ENCODE data around the gene ANKRD27. TPM values are rescaled to one million over a fixed set of nuclear protein-coding genes. Genes with fewer than 3 reads are reported as not detected.
"Not testable (repeated sequence)": the region's sequence is repeated elsewhere in the genome, so short reads cannot be mapped to it uniquely, and the experiment has no call there.

Gene ANKRD27
- total RNA-seq, 1 experiment from 2014 or later: 21.8 TPM

GRCh38 chr19:32605544-32605943 lies 69.4 kb downstream of the ANKRD27 start:
- no peak for DNase-seq (ENCODE audit: low read depth)

DNA sequence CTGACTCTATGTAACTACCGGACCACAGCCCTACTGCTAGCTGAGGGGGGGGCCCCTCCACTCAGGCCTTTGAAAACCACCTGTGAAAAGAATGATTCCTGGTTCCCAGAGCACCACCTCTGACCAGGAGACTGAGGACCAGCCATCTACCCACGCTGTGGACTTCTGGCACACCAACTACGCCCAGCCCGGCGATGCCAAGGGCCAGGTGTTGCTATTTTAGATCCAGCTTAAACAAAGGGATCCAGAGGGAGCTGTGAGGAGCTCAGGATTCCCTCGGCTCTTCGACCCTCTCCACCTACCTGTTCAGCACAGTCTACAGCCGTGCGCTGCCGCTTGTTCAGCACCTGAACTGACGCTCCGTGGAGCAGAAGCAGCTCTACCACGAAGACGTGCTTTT lies 71.0 kb downstream of the ANKRD27 start:
- DNase-seq (ENCODE audit: low read depth): no peak

GRCh38 chr19:32599736-32600157 lies 75.2 kb downstream of the ANKRD27 start:
- peak; percentile 52 for DNase-seq (ENCODE audit: low read depth)

DNA sequence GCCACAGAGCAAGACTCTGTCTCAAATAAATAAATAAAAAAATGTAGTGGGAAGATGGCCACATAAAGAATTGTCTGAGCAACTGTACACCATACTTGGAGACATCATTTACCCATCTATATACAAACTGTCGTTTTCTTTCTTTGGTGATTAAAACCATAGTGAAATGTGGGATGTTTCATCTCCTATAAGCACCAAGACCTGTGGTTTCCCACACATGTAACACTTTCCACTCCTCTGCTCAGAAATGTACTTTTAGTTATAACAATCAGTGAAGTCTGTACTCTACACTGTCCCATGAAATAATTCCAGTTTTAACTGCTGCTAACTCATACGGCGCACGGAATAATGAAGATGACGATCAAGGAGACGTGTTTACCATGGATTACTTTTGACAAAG lies 75.7 kb downstream of the ANKRD27 start:
- DNase-seq (ENCODE audit: low read depth): no peak

- DNase-seq (ENCODE audit: low read depth): no peak
Measured at GRCh38 chr19:32598022-32598421, 77.0 kb downstream of the ANKRD27 start.

GRCh38 chr19:32595491-32595890 lies 79.5 kb downstream of the ANKRD27 start:
- DNase-seq (ENCODE audit: low read depth): no peak

GRCh38 chr19:32594021-32594420 lies 81.0 kb downstream of the ANKRD27 start:
- no peak for DNase-seq (ENCODE audit: low read depth)

GRCh38 chr19:32587747-32588504 lies 87.1 kb downstream of the ANKRD27 start:
- not testable (repeated sequence) for DNase-seq (ENCODE audit: low read depth)

DNA sequence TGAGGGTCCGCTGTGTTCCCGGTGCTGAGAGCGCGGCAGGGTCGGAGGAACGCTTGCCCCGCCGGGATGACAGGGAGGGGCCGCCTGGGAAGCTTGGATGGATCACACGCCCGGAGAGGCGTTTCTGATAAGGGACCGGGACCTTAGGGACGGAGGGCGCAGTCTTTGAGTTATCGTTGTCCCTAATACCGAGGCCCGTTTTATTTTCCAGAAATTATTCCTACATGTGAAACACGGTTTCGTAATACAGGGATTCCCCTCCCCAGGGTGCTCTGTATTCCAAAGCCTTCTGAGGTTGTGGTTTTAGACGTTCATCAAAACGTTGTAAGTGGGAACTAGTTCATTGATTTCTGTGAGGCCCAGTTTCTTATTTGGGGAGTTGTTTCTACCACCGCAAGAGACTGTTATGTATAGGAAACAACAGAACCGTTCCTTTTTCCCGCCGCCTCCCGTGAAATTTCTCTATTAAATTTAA lies 93.2 kb downstream of the ANKRD27 start:
- DNase-seq (ENCODE audit: low read depth): peak; percentile 25

DNA sequence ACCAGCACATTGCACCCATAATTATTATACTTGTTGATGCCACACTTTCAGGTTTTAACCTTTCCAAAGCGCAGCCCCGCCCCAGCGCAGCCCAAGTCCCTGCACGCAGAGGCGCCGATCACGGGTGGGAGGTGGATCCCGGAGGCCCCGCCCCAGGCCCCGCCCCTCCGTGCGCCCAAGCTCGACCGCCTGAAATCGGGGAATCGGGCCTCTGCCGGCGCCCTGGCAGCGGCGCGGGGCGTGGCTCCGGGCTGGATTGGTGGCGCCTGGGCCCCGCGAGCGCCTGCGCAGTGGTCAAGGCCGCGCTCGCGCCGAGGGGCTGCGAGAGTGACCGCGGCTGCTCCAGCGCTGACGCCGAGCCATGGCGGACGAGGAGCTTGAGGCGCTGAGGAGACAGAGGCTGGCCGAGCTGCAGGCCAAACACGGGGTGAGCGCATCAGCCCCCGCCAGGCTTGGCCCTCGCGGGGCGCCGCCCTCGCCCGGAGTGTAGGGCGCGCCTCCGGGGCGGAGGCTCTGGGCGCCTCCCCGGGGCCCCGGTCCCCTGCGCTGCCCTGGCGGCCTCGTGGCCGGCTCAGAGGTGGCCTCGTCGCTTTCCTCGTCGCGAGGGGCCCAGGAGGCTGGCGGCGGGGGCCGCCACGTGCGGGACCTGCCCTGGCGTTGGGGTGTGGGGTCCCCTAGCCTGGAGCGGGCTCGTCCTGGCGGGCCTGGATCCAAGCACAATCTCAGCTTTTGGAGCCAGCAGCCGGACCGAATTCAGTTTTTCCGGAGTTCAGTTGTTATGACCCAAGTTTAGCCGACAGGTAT lies 93.9 kb downstream of the ANKRD27 start, which contains the start of gene PDCD5:
Gene PDCD5, plus strand, starts transcription at position 290 of the 804 bp plus-strand sequence. Its CDS starts 72 bp downstream, at position 362.
- peak; percentile 90 for DNase-seq (ENCODE audit: low read depth)

DNA sequence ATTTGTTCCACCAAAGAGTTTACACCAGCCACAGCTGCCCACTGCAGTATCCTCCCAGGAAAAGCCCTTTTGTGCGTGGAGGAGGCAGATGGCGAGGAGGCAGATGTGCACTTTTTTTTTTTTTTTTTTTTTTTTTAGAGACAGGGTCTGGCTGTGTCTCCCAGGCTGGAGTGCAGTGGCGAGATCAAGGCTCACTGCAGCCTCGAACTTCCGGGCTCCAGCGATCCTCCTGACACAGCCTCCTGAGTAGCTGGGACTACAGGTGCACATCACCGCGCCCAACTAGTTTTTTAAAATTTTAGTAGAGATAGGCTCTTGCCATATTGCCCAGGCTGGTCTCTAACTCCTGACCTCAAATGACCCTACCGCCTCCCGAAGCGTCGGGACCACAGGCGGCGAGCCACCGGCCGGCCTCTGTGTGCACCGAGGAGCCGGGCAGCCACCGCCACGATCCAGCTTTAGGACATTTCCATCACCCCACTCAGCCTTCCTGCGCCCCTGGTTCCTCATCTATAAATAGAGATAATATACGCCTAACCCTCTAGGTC lies 94.6 kb downstream of the ANKRD27 start:
- DNase-seq (ENCODE audit: low read depth): no peak

DNA sequence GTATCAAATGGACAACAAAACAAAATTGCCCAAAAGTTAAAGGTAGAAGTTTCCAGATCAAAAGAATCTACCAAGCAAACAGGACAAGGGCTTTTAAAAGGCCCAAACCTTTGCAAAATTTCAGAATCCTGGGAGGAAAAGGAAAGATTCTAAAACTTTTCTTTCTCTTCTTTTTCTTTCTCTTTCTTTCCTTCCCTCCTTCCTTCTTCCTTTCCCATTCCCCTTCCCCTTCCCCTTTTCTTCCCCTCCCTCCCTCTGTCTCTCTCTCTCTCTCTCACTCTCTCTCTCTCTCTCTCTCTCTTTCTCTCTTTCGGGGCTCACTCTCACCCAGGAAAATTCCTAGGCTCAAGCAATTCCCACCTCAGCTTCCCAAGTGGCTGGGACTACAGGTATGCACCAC lies 98.2 kb downstream of the ANKRD27 start:
- no peak for DNase-seq (ENCODE audit: low read depth)

- no peak for DNase-seq (ENCODE audit: low read depth)
Measured at GRCh38 chr19:32573492-32573794, 101.5 kb downstream of the ANKRD27 start.

GRCh38 chr19:32572700-32573491 lies 102.1 kb downstream of the ANKRD27 start:
- not testable (repeated sequence) for DNase-seq (ENCODE audit: low read depth)

DNA sequence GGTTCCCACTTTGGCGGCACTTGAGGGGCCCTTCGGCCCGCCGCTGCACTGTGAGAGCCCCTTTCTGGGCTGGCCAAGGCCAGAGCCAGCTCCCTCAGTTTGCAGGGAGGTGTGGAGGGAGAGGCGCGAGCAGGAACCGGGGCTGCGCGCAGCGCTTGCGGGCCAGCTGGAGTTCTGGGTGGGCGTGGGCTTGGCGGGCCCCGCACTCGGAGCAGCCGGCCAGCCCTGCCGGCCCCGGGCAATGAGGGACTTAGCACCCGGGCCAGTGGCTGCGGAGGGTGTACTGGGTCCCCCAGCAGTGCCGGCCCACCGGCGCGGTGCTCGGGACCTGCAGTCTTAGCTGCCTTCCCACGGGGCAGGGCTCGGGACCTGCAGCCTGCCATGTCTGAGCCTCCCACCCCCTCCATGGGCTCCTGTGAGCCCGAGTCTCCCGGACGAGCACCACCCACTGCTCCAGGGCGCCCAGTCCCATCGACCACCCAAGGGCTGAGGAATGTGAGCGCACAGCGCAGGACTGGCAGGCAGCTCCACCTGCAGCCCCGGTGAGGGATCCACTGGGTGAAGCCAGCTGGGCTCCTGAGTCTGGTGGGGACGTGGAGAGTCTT lies 103.4 kb downstream of the ANKRD27 start:
- not testable (repeated sequence) for DNase-seq (ENCODE audit: low read depth)

DNA sequence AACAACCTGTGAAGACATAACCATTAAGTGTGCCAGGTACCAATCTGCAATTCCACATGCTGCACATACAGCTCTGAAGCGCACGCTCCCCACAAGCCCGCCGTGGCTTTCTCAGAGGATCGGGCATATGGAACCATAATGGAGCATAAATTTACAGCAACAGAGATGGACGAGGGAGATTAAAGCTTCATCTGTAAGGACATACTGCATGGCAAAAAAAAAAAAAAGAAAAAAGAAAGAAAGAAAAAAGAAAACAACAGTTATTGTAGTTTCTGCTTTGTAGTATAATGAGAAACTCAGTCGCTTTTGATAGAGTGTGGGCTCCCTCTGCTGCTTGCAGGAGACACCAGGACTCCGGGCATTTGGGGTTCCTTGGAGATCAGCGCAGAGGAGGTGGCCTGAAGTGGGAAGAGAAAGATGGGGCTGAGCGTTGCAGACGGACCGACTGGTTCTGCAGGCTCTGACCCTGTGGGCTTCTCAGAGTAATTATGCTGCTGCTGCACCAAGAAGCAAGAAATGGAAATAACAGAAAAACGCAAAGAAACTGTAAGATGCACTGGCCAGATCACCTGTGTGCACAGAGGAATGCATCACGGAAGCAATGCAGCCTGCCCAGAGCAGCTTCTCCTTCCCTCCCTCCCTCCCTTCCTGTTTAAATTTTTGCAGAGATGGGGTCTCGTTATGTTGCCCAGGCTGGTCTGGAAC lies 104.7 kb downstream of the ANKRD27 start:
- peak; percentile 70 for DNase-seq (ENCODE audit: low read depth)

DNA sequence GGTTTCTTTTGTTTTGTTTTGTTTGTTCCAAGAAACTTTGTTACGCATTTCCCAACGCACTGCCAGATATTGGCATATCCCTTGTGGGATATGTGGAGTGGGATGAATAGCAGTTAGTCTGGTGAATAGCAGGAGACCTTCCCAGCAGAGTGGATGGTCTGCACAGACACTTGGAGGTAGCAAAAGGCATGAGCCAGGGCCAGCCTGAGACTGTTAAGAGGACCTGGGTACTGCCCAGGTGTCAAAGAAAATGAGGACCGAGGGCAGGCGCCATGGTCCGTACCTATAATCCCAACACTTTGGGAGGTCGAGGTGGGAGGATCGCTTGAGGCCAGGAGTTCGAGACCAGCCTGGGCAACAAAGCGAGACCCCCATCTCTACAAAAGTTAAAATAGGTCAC lies 107.5 kb downstream of the ANKRD27 start:
- DNase-seq (ENCODE audit: low read depth): no peak

DNA sequence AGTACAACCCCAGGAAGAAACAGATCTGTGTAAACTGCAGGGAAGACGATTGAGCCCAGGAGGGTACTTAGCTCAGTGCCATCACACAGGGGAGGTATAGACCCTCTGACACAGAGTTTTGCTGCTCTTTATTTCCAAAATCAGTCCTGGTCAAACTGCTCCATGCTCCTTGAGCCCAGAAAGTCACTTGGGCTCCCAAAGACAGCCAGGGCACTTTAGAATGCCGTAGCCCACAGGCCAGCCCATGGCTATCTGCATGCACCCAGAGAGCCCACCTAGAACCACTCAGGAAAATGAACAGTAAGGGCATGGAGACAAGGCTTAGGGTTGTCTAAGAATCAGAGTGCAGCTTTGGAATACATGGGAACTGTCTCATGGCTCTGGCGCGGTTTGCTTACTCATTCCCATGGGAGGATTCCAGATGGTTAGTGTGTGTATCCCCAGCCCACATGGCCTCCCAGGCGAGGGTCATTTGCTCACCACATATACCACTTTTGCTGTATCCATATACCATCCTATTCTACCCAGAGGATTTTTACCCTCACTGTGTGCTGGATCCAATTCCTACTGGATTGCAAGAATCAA lies 108.6 kb downstream of the ANKRD27 start:
- DNase-seq (ENCODE audit: low read depth): peak; percentile 70

GRCh38 chr19:32563761-32564160 lies 111.2 kb downstream of the ANKRD27 start:
- DNase-seq (ENCODE audit: low read depth): no peak

GRCh38 chr19:32558607-32559228 lies 116.3 kb downstream of the ANKRD27 start:
- no peak for DNase-seq (ENCODE audit: low read depth)

Data from LHCN-M2 (cell line).